GM19099 (cell line): ENCODE data around the gene GJD4.

Experiments
- POLR2A ChIP-seq: IDR thresholded peaks from 3 replicates; pipeline ENCODE4 v1.6.1; 2011; ENCODE audit warnings: low read depth; ENCODE audit not compliant: insufficient read length; ENCODE audit errors: extremely low read depth

Gene GJD4

GRCh38 chr10:35635576-35635975 is 30.4 kb downstream of the GJD4 start:
- no peak for TF ChIP-seq POLR2A

GRCh38 chr10:35636956-35637355 is 31.8 kb downstream of the GJD4 start:
- no peak for TF ChIP-seq POLR2A

- no peak for TF ChIP-seq POLR2A
Observed at GRCh38 chr10:35637462-35637861, 32.3 kb downstream of the GJD4 start.

- TF ChIP-seq POLR2A: no peak
Observed at GRCh38 chr10:35638101-35638500, 33.0 kb downstream of the GJD4 start.

GRCh38 chr10:35639021-35639727 is 34.0 kb downstream of the GJD4 start:
- TF ChIP-seq POLR2A: no peak

- TF ChIP-seq POLR2A: no peak
Observed at GRCh38 chr10:35639728-35640401, 34.7 kb downstream of the GJD4 start.

- no peak for TF ChIP-seq POLR2A
Observed at GRCh38 chr10:35640474-35640873, 35.3 kb downstream of the GJD4 start.

GRCh38 chr10:35640951-35641675 is 36.0 kb downstream of the GJD4 start:
- TF ChIP-seq POLR2A: no peak

- TF ChIP-seq POLR2A: no peak
Observed at GRCh38 chr10:35641676-35642034, 36.5 kb downstream of the GJD4 start.

- TF ChIP-seq POLR2A: peak; percentile 43
Observed at GRCh38 chr10:35642035-35642792, 37.1 kb downstream of the GJD4 start, which contains the start of gene FZD8. Gene FZD8, minus strand, starts transcription at chr10:35642296. Its CDS starts 867 bp downstream, at chr10:35641429.

- TF ChIP-seq POLR2A: no peak
Observed at GRCh38 chr10:35642793-35643114, 37.6 kb downstream of the GJD4 start.

GRCh38 chr10:35643151-35644049 is 38.3 kb downstream of the GJD4 start:
- no peak for TF ChIP-seq POLR2A

- no peak for TF ChIP-seq POLR2A
Observed at GRCh38 chr10:35644050-35644950, 39.2 kb downstream of the GJD4 start.

- no peak for TF ChIP-seq POLR2A
Observed at GRCh38 chr10:35650894-35651293, 45.8 kb downstream of the GJD4 start.

GRCh38 chr10:35652824-35653223 is 47.7 kb downstream of the GJD4 start:
- no peak for TF ChIP-seq POLR2A
